ENCODE measurements around the gene TBRG1. TPM values are rescaled to one million over a fixed set of nuclear protein-coding genes. Genes with fewer than 3 reads are reported as not detected.

Gene TBRG1
- polyA plus RNA-seq, 4 donors, result 26.1 to 31.5 (median 27.5) TPM

DNA sequence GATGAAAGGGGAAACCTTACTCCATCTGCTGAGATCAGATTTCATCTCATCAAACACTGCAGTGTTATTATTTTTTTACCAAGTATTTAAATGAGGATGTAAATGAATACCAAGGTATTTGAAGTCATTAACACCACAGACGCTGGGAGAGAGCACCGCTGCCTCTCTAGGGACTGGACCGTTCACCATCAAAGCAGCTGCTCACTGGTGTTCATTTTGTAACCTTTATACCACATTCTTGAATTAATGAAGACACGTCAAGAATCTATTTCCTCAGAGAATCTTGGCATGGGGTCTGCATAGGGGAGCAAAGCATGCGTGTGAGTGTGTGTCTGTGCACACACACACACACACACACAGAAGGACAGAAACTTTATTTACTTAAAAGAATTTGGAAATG, 35.2 kb downstream of the TBRG1 start:
- DNase-seq (ENCODE audit: low read depth in 4 of 4, low spot score in 3 of 4), result no peak

GRCh38 chr11:124658501-124658900, 35.8 kb downstream of the TBRG1 start:
- no peak for DNase-seq (ENCODE audit: low read depth in 4 of 4, low spot score in 3 of 4)

- no peak for DNase-seq (ENCODE audit: low read depth in 4 of 4, low spot score in 3 of 4)
Measured at GRCh38 chr11:124658986-124659385, 36.3 kb downstream of the TBRG1 start.

- no peak for DNase-seq (ENCODE audit: low read depth in 4 of 4, low spot score in 3 of 4)
Measured at GRCh38 chr11:124661553-124661952, 38.9 kb downstream of the TBRG1 start.

DNA sequence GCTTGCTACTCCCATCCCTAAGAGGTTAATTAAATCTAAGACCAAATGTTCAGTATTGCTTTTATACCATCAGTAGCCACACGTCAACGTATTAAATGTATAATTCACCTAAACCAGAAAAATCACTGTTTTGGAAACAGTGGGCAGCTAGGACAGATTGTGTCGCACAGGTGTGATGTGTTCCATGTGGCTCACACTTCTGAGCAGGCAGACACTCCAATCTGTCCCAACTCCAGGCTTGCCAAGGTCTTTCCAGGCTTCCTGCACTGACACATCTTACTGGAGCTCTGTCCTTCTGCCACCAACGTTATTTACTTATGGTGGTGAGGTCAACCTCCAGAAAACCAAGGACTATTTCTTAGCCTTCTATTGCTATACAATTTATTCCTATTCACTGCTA, 39.4 kb downstream of the TBRG1 start:
- DNase-seq (ENCODE audit: low read depth in 4 of 4, low spot score in 3 of 4), result no peak

DNA sequence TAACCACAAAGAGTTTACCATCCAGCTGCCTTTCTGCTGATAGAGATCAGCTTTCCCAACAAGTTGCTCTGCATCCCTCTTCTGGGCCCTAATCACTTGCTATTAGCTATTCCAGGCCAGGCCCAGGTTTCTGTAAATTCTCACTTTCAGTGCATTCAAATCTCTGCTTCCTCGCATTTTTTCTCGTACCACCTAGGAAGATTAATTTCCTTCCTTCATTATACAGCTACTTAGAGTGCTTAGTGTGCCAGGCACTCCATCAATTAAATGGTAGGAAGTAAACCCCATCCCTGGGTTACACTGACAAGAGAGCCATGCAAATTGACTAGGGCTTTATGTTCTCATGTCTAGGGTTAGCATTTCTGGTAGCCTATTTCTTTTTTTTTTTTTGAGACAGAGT, 41.2 kb downstream of the TBRG1 start:
- DNase-seq (ENCODE audit: low read depth in 4 of 4, low spot score in 3 of 4), result no peak

DNA sequence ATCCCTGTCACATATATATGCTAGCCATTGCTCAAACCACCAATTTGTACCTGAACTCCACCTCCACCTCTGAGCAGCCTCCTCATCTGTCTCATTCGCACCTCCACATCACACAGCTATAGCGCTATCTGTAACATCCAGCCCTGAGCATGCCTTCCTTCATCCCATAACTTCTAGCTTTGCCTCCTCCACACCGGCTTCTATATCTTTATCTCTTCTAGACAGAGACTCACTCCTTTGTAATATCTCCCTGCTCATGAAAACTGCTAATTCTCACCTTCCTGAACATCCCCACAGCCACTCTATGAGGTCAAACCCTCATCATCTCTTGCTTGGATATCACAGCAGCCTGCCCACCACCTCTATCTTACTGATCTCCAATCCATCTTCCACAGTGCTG, 44.9 kb downstream of the TBRG1 start:
- no peak for DNase-seq (ENCODE audit: low read depth in 4 of 4, low spot score in 3 of 4)

DNA sequence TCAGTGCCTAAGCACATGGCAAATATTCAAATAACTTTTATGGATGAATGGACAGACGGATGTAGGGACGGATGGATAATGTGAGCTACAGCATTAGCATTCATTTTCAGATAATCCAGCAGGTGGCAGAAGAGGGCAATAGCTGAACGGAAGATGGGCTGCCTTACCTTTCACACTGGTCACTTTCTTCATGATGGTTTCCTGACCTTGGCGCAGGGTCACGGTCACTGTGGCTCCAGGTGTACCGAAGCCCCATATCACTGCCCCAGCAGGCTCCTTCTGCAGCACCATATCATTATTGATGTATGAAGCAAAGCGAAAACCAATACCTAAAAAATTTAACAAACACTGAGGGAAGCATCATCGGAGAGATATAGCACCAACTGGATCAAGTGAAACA, 46.5 kb downstream of the TBRG1 start:
- peak in 1 of 4 donors; percentile 47 for DNase-seq (ENCODE audit: low read depth in 4 of 4, low spot score in 3 of 4)

DNA sequence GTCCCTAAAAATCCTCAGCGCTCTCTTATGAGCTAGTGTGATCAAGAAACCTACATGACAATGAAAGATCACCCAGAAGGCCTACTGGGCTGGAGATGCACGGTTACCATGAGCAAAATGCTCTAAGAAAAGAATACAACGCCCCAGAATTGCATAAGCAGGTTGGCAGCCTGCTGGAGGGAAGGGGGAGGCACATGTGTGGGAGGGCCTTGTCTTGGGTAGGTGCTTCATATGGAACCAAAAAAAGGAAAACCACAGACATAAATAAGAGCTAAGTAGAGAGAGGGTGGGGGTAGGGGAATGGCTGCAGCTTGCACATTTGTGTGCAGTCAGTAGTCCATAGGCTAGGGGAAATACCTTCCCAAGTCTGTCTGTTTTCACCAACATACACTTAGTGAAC, 48.1 kb downstream of the TBRG1 start:
- no peak for DNase-seq (ENCODE audit: low read depth in 4 of 4, low spot score in 3 of 4)

DNA sequence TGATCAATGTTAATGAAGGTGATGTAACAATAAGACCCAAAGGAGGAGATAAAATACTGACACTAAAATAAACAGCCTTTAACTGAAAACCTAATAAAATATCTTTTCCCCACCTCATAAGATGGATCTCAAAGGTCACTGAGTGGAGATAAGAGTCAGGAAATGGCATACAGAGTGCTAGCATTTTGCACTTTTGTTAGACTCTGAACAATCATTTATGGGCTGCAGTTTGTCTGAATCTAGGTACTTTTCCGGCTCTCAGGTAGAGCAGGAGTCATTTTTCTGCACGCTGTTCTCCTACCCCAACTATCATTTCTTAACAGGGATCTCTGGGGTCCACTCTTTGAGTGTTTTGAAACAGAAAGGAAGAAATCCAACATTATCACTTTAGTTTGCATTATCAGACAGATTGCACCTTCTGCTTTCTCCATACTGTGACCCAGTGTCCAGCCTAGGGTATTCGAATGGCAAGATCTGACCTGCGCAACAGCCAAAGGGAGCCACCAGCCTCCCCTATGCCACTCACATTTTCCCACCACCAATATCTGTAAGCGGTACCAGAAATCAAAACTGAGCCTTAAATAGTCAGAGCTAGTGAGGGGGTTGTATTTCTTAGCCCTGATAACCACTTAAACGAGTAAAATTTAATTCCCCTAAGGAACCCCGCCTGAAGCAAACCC, 50.0 kb downstream of the TBRG1 start:
- no peak for DNase-seq (ENCODE audit: low read depth in 4 of 4, low spot score in 3 of 4)

DNA sequence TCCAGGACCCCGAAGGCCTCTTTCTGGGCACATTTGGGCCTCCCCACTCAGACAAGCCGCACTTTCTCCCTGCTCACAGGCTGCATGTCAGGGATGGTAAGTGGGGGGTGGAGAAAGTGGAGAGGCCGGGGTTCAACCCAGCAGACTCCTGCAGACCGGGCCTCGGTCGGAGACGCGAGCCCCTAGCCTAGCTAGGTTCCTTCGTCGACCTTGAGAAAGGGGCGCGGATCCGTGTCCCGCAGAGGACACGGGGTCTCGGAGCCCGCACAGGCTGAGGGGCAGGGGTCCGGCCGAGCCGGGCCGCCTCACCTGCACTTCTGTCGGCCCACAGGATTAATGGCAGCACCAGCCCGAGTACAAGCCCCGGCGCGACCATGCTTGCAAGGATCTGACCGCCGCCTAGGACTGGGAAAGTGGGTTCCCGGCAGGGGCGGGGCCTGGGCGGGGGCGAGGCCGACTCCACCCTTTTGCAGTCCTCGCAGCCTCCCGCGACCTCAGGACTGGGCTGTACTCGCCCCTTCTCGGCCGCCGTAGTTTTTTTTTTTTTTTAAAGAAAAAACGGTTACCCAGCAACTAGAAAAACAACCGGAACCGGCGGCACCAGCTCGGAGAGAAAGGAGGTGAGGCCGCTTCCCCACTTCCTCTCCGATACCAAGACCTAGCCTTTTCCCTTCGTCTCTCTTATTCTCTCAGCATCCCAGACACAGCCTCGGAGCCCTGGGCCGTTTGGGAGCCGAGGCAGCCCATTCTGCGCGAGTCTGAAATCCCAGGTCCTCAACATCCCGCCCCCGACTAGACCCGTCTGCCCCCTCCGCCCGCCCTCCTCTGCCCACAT, 50.9 kb downstream of the TBRG1 start, which contains the start of the genes SIAE and SPA17:
SIAE (minus strand) TSS at position 407 of the 835 bp plus-strand sequence; CDS start at position 376, 31 bp downstream.
SPA17 (plus strand) TSS at position 572 of the 835 bp plus-strand sequence. CDS start 1,361 bp downstream, outside the sequence.
- peak; percentile 84 to 90 (median 88) for DNase-seq (ENCODE audit: low read depth in 4 of 4, low spot score in 3 of 4)

GRCh38 chr11:124674168-124674517, 51.5 kb downstream of the TBRG1 start:
- DNase-seq (ENCODE audit: low read depth in 4 of 4, low spot score in 3 of 4), result no peak

DNA sequence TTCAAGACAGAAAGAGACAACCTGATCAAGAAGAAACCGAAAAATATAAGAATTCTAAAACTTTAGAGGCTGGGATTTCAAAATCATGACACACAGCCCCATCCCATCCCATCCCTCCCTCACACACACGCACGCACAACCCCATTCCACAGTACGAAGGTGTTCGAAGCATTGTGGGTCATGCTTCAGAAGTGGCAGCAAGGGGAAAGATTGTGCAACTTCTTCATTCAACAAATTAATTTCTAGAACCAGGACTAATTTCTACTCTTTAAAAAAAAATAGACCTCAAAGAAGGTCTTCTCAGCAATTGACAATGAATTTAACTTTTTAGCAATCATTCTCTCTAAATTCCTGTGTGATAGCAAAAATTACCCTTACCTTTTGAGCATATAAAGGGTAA, 51.9 kb downstream of the TBRG1 start:
- no peak for DNase-seq (ENCODE audit: low read depth in 4 of 4, low spot score in 3 of 4)

DNA sequence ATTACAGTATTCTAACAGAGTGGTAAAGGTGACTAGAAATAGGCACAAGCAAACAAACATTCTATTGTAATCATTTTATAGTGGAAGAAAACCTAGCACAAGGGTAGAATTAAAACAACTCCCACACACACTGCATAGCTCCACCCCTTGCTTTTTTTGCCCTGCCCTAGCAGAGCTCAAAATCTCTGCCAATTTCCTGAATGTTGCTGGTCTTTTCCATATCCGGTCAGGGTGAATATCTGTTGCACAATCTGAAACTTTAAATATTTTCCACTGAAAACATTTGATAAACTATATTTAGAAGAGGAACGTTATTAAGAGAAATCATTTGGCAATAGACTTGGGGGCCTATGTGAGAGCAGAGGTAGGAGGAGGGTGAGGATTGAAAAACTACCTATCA, 53.7 kb downstream of the TBRG1 start:
- DNase-seq (ENCODE audit: low read depth in 4 of 4, low spot score in 3 of 4), result no peak

DNA sequence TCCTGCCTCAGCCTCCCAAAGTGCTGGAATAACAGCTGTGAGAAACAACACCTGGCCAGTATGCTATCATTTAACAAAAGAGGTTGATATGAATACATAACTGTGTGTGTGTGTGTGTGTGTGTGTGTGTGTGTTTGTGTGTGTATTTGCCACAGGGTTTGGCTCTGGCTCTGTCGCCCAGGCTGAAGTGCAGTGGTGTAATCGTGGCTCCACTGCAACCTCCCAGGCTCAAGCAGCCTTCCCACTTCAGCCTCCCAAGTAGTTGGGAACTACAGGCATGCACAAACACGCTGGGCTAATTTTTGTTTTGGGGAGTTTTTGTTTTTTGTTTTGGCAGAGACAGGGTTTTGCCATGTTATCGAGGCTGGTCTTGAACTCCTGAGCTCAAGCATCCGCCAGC, 55.8 kb downstream of the TBRG1 start:
- DNase-seq (ENCODE audit: low read depth in 4 of 4, low spot score in 3 of 4), result no peak

GRCh38 chr11:124681421-124681820, 58.8 kb downstream of the TBRG1 start:
- no peak for DNase-seq (ENCODE audit: low read depth in 4 of 4, low spot score in 3 of 4)

DNA sequence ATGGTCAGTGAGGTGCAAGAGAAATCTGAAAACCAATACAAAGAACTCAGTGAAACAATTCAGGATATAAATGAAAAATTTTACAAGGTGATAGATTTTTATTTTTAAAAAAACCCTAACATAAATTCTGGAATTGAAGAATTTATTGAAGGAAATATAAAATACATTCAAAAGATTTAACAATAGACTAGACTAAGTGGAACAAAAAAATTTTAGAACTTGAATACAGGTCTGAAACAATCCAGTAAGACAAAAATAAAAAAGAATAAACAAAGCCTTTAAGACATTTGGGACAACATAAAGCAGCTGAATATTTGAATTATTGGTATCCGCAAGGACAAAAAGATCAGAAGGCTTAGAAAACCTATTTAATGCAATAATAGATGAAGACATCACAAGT, 59.8 kb downstream of the TBRG1 start:
- DNase-seq (ENCODE audit: low read depth in 4 of 4, low spot score in 3 of 4), result no peak

Other genes with a start within 250 kb of the TBRG1 start
- not detected for gene OR8B2, start 238.4 kb upstream of the TBRG1 start, polyA plus RNA-seq (ENCODE audit: insufficient read length in 4 of 4)
- gene OR8B3, start 223.8 kb upstream of the TBRG1 start, polyA plus RNA-seq (ENCODE audit: insufficient read length in 4 of 4), result not detected
- not detected for gene OR8B4, start 198.0 kb upstream of the TBRG1 start, polyA plus RNA-seq (ENCODE audit: insufficient read length in 4 of 4)
- not detected for gene OR8B8, start 177.2 kb upstream of the TBRG1 start, polyA plus RNA-seq (ENCODE audit: insufficient read length in 4 of 4)
- gene OR8B12, start 79.2 kb upstream of the TBRG1 start, polyA plus RNA-seq (ENCODE audit: insufficient read length in 4 of 4), result under 1 TPM in 1 of 4 donors, not detected in 3; 0.04 TPM
- under 1 TPM in 1 of 4 donors, not detected in 3; 0.04 TPM for gene OR8A1, start 52.9 kb upstream of the TBRG1 start, polyA plus RNA-seq (ENCODE audit: insufficient read length in 4 of 4)
- gene PANX3, start 11.4 kb upstream of the TBRG1 start, polyA plus RNA-seq (ENCODE audit: insufficient read length in 4 of 4), result under 1 TPM in 1 of 4 donors, not detected in 3; 0.03 TPM
- 10 to 100 TPM; 32.1 to 36.4 (median 35.9) TPM for gene SIAE, start 50.9 kb downstream of the TBRG1 start, polyA plus RNA-seq (ENCODE audit: insufficient read length in 4 of 4)
- gene SPA17, start 51.0 kb downstream of the TBRG1 start, polyA plus RNA-seq (ENCODE audit: insufficient read length in 4 of 4), result 10 to 100 TPM; 19.4 to 22.7 (median 20.2) TPM
- gene NRGN, start 117.1 kb downstream of the TBRG1 start, polyA plus RNA-seq (ENCODE audit: insufficient read length in 4 of 4), result 10 to 100 TPM; 15.7 to 29.3 (median 22.8) TPM
- gene VSIG2, start 129.4 kb downstream of the TBRG1 start, polyA plus RNA-seq (ENCODE audit: insufficient read length in 4 of 4), result 10 to 100 TPM in 2 of 4 donors, 1 to 10 TPM in 2; 5.2 to 17.1 (median 11.2) TPM
- 10 to 100 TPM; 74.9 to 87.0 (median 81.8) TPM for gene ESAM, start 139.4 kb downstream of the TBRG1 start, polyA plus RNA-seq (ENCODE audit: insufficient read length in 4 of 4)
- gene MSANTD2, start 177.5 kb downstream of the TBRG1 start, polyA plus RNA-seq (ENCODE audit: insufficient read length in 4 of 4), result 10 to 100 TPM; 25.4 to 39.9 (median 27.5) TPM
- gene ROBO3, start 242.6 kb downstream of the TBRG1 start, polyA plus RNA-seq (ENCODE audit: insufficient read length in 4 of 4), result 10 to 100 TPM; 22.7 to 29.2 (median 24.9) TPM

Data from right renal pelvis (tissue), 4 donors.